IMR-90 (cell line): ENCODE results near the gene HOXB9.

Experiments
- BHLHE40 ChIP-seq: fragments of 150-350 bp; IDR thresholded peaks from 2 replicates; pipeline ENCODE4 v1.6.1; 2016; ENCODE audit warnings: mild to moderate bottlenecking, low read depth, low read length
- CTCF ChIP-seq: conservative IDR thresholded peaks from 2 replicates; pipeline ENCODE4 v1.5.1; 2012; ENCODE audit warnings: mild to moderate bottlenecking, low read depth, low read length, improper control_type of control experiment
- MXI1 ChIP-seq: IDR thresholded peaks from 2 replicates; pipeline ENCODE4 v1.6.1; 2012; ENCODE audit warnings: low read depth, mild to moderate bottlenecking, low read length, moderate library complexity, borderline replicate concordance
- POLR2A ChIP-seq: IDR thresholded peaks from 2 replicates; pipeline ENCODE4 v1.6.1; 2012; ENCODE audit warnings: mild to moderate bottlenecking, low read depth, low read length
- SMC3 ChIP-seq: fragments of 150-350 bp; IDR thresholded peaks from 2 replicates; pipeline ENCODE4 v1.6.1; 2016; ENCODE audit warnings: low read depth, mild to moderate bottlenecking, antibody characterized with exemption, low read length, moderate library complexity

- no peak for TF ChIP-seq CTCF
- TF ChIP-seq POLR2A = no peak
- no peak for TF ChIP-seq BHLHE40
- no peak for TF ChIP-seq SMC3
- TF ChIP-seq MXI1 = no peak
These were observed 37.2 kb upstream of the HOXB9 start for GRCh38 chr17:48663134-48663924.
